H9 (cell line): ENCODE results near the gene GALNT2. TPM values are rescaled to one million over a fixed set of nuclear protein-coding genes. Genes with fewer than 3 reads are reported as not detected.

Experiments used
- DNase-seq: peaks from one replicate; pipeline ENCODE4 v3.0.0-alpha.2; 2017
- H2AFZ ChIP-seq: one replicate; pipeline ENCODE4 v1.6.1; 2013; ENCODE audit warnings: mild to moderate bottlenecking, low read length, control low read depth, moderate library complexity
- H2AK5ac ChIP-seq: 2 replicates; pipeline ENCODE4 v1.6.1; 2013; ENCODE audit warnings: low read length, control low read depth, mixed read lengths; ENCODE audit not compliant: insufficient read length
- H2BK120ac ChIP-seq: one replicate; pipeline ENCODE4 v1.6.1; 2013; ENCODE audit warnings: low read depth, mild to moderate bottlenecking, low read length, control low read depth, inconsistent platforms; ENCODE audit not compliant: poor library complexity, severe bottlenecking
- H2BK12ac ChIP-seq: 2 replicates; pipeline ENCODE4 v1.6.1; 2013; ENCODE audit warnings: low read length, control low read depth, mixed read lengths, low read depth; ENCODE audit not compliant: insufficient read length
- H2BK15ac ChIP-seq: 2 replicates; pipeline ENCODE4 v1.6.1; 2013; ENCODE audit warnings: low read depth, low read length, control low read depth
- H2BK20ac ChIP-seq: one replicate; pipeline ENCODE4 v1.6.1; 2013; ENCODE audit warnings: low read depth, mild to moderate bottlenecking, low read length, control low read depth, inconsistent platforms; ENCODE audit not compliant: poor library complexity, severe bottlenecking
- H2BK5ac ChIP-seq: 2 replicates; pipeline ENCODE4 v1.6.1; 2013; ENCODE audit warnings: low read length, control low read depth, mixed read lengths; ENCODE audit not compliant: insufficient read length
- H3K14ac ChIP-seq: 2 replicates; pipeline ENCODE4 v1.6.1; 2013; ENCODE audit warnings: low read length, control low read depth; ENCODE audit not compliant: insufficient read depth
- H3K18ac ChIP-seq: 2 replicates; pipeline ENCODE4 v1.6.1; 2013; ENCODE audit warnings: low read depth, mild to moderate bottlenecking, mixed read lengths, low read length, control low read depth; ENCODE audit not compliant: insufficient read length
- H3K23ac ChIP-seq: 2 replicates; pipeline ENCODE4 v1.6.1; 2013; ENCODE audit warnings: low read length, control low read depth, mixed read lengths, low read depth; ENCODE audit not compliant: insufficient read length
- H3K23me2 ChIP-seq: 2 replicates; pipeline ENCODE4 v1.6.1; 2013; ENCODE audit warnings: low read depth, mild to moderate bottlenecking, mixed read lengths, low read length, control low read depth; ENCODE audit not compliant: insufficient read length, poor library complexity, severe bottlenecking
- H3K27ac ChIP-seq: 2 replicates; pipeline ENCODE4 v1.5.1; 2013; ENCODE audit warnings: low read length, control low read depth, mixed read lengths, low read depth; ENCODE audit not compliant: insufficient read length
- H3K27me3 ChIP-seq: 2 replicates; pipeline ENCODE4 v1.6.1; 2013; ENCODE audit warnings: low read length, control low read depth, inconsistent platforms; ENCODE audit not compliant: insufficient read depth
- H3K4ac ChIP-seq: 2 replicates; pipeline ENCODE4 v1.6.1; 2013; ENCODE audit warnings: low read depth, mild to moderate bottlenecking, control low read depth, inconsistent platforms, low read length, moderate library complexity
- H3K4me1 ChIP-seq: 2 replicates; pipeline ENCODE4 v1.6.1; 2013; ENCODE audit warnings: low read length, control low read depth, inconsistent platforms; ENCODE audit not compliant: insufficient read depth
- H3K4me2 ChIP-seq: 2 replicates; pipeline ENCODE4 v1.6.1; 2013; ENCODE audit warnings: low read length, control low read depth, mixed read lengths; ENCODE audit not compliant: insufficient read length, insufficient read depth
- H3K56ac ChIP-seq: 2 replicates; pipeline ENCODE4 v1.6.1; 2013; ENCODE audit warnings: low read depth, mild to moderate bottlenecking, mixed read lengths, low read length, control low read depth; ENCODE audit not compliant: insufficient read length
- H3K79me1 ChIP-seq: 2 replicates; pipeline ENCODE4 v1.6.1; 2013; ENCODE audit warnings: low read depth, mild to moderate bottlenecking, moderate library complexity, low read length, control low read depth, inconsistent platforms; ENCODE audit not compliant: insufficient read depth, poor library complexity, severe bottlenecking
- H3K79me2 ChIP-seq: 2 replicates; pipeline ENCODE4 v1.6.1; 2013; ENCODE audit warnings: low read length, control low read depth, inconsistent platforms; ENCODE audit not compliant: insufficient read depth
- H3K9ac ChIP-seq: 2 replicates; pipeline ENCODE4 v1.6.1; 2013; ENCODE audit warnings: low read length, control low read depth, mixed read lengths; ENCODE audit not compliant: insufficient read length; ENCODE audit errors: extremely low read depth
- H3K9me3 ChIP-seq: one replicate; pipeline ENCODE4 v1.6.1; 2013; ENCODE audit warnings: low read depth, low read length, inconsistent platforms; ENCODE audit not compliant: control insufficient read depth
- H3T11ph ChIP-seq: one replicate; pipeline ENCODE4 v1.6.1; 2013; ENCODE audit warnings: mild to moderate bottlenecking, low read length, control low read depth, inconsistent platforms
- H4K20me1 ChIP-seq: one replicate; pipeline ENCODE4 v1.6.1; 2013; ENCODE audit not compliant: control insufficient read depth, insufficient read length, insufficient read depth
- H4K5ac ChIP-seq: 2 replicates; pipeline ENCODE4 v1.6.1; 2013; ENCODE audit warnings: low read depth, mild to moderate bottlenecking, mixed read lengths, low read length, control low read depth; ENCODE audit not compliant: insufficient read length
- H4K8ac ChIP-seq: replicated peaks from 2 replicates; pipeline ENCODE4 v1.6.1; 2013; ENCODE audit warnings: low read length, control low read depth, mixed read lengths, low read depth; ENCODE audit not compliant: insufficient read length
- H4K91ac ChIP-seq: 2 replicates; pipeline ENCODE4 v1.6.1; 2013; ENCODE audit warnings: low read depth, mild to moderate bottlenecking, moderate library complexity, mixed read lengths, low read length, control low read depth; ENCODE audit not compliant: insufficient read length
- H3K27ac Mint-ChIP-seq, 3 experiments: 2 replicates in 2 of 3; 3 replicates in 1 of 3; pipeline ENCODE4 v1.8.0; 2020 to 2021; ENCODE audit warnings: mixed read lengths in 3 of 3, mild to moderate bottlenecking in 1 of 3, moderate library complexity in 1 of 3
- H3K27me3 Mint-ChIP-seq: 2 replicates; pipeline ENCODE4 v1.8.0; 2021; ENCODE audit warnings: low read depth, mild to moderate bottlenecking, moderate library complexity, mixed read lengths
- H3K36me3 Mint-ChIP-seq, 3 experiments: 2 replicates in 2 of 3; 3 replicates in 1 of 3; pipeline ENCODE4 v1.8.0; 2020 to 2021; ENCODE audit warnings: low read depth in 3 of 3, mixed read lengths in 3 of 3; ENCODE audit not compliant: insufficient read depth in 1 of 3
- H3K4me1 Mint-ChIP-seq, 2 experiments: 2 replicates each; pipeline ENCODE4 v1.8.0; 2020; ENCODE audit warnings: mixed read lengths in 2 of 2
- H3K4me3 Mint-ChIP-seq, 2 experiments: 2 replicates in 1 of 2; 3 replicates in 1 of 2; pipeline ENCODE4 v1.8.0; 2020 to 2021; ENCODE audit warnings: mild to moderate bottlenecking in 2 of 2, mixed read lengths in 2 of 2, moderate library complexity in 1 of 2
- H3K9me3 Mint-ChIP-seq, 2 experiments: 2 replicates in 1 of 2; 3 replicates in 1 of 2; pipeline ENCODE4 v1.8.0; 2020; ENCODE audit warnings: mild to moderate bottlenecking in 2 of 2, mixed read lengths in 2 of 2, moderate library complexity in 1 of 2
- WGBS: extraction: QIAGEN DNeasy Blood & Tissue Kit; methylation state at CpG from one replicate; pipeline ENCODE4 v1.1.7; 2013; ENCODE audit warnings: missing lambda C conversion rate, low lambda C conversion rate, mixed read lengths; ENCODE audit not compliant: insufficient read length; ENCODE audit errors: extremely low coverage; 5-methylcytosine and 5-hydroxymethylcytosine counted together
- total RNA-seq: library from RNA; stranded (reverse); gene quantifications from 2 replicates; pipeline ENCODE4 v1.2.1, GENCODE V29; 2021
- TF ChIP-seq, protein P1 (sequence below): fragments of 200-600 bp; sonication (generic); conservative IDR thresholded peaks from 3 replicates; pipeline ENCODE4 v1.8.0; 2021; ENCODE audit warnings: antibody characterized with exemption, mild to moderate bottlenecking

GALNT2 gene
- total RNA-seq, 1 experiment from 2014 or later = 57.6 TPM

DNA sequence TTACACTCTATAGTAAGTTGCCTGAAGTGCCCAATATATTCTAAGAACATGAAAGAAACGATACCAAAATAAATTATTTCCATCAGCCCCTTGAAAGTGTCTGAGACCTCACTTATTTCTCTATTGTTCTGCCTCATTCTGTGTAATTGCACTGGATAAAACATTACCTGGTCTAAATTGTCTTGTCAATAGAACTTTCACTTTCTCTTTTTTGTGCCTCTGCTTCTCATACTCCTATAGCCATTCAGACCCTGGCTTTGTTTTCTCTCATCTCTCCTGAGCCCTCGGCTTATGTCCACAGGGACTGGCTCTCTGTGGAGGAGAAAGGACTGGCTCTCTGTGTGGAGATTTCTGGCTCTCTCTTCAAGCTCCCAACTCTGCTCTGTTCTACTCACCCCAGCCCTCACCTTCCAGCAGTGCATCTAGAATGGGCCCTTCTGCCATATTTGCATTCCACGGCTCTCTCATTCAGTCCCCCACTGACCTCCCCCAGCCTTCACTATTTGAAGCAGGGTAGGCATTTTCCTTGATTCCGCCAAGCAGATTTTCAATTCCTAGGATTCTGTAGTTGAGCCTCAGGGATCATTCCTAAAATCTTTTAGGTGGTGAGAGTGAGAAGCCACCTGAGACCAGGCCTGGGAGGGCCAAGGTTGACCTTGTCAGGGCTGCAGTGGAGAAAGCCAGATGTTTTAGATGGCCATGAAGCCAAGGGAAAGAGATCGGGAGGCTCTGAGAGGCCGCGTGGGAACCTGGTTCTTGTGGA, 15.9 kb upstream of the GALNT2 start:
- Histone ChIP-seq H4K91ac (no peak overlapping the region), H3K23me2 (no peaks in the 10 kb centered on the region), H4K5ac (no peak overlapping the region), H3T11ph (no peak overlapping the region), H3K27ac (no peak overlapping the region), H3K4me2 (no peak overlapping the region), H3K23ac (no peak overlapping the region), H4K20me1 (no peaks in the 10 kb centered on the region), H3K79me2 (no peaks in the 10 kb centered on the region), H3K9me3 (no peaks in the 10 kb centered on the region), H2BK120ac (no peak overlapping the region), H2BK15ac (no peak overlapping the region), H2AFZ (no peak overlapping the region), H2AK5ac (no peak overlapping the region), H3K14ac (no peak overlapping the region), H4K8ac (no peak overlapping the region), H2BK12ac (no peak overlapping the region), H2BK5ac (no peak overlapping the region), H2BK20ac (no peak overlapping the region), H3K79me1 (no peaks in the 10 kb centered on the region), H3K27me3 (no peaks in the 10 kb centered on the region), H3K9ac (no peak overlapping the region), H3K18ac (no peak overlapping the region), H3K4me1 (peaks cover 5% of the 10 kb centered on the region; the same call in 1 of the 2 replicates), H3K56ac (no peak overlapping the region), H3K4ac (no peak overlapping the region)
- Mint-ChIP-seq H3K27me3 (peaks cover 1% of the 10 kb centered on the region), H3K4me1 (peaks cover 16 to 17% of the 10 kb centered on the region in 2 experiments), H3K4me3 (no peak overlapping the region), H3K27ac (no peak overlapping the region; a peak in 1 of 7 replicates), H3K36me3 (no peaks in the 10 kb centered on the region), H3K9me3 (no peaks in the 10 kb centered on the region; a peak in 2 of 5 replicates)
- no CpG with 5 or more reads among the region's 7 CpGs for WGBS
- TF ChIP-seq, protein P1, sequence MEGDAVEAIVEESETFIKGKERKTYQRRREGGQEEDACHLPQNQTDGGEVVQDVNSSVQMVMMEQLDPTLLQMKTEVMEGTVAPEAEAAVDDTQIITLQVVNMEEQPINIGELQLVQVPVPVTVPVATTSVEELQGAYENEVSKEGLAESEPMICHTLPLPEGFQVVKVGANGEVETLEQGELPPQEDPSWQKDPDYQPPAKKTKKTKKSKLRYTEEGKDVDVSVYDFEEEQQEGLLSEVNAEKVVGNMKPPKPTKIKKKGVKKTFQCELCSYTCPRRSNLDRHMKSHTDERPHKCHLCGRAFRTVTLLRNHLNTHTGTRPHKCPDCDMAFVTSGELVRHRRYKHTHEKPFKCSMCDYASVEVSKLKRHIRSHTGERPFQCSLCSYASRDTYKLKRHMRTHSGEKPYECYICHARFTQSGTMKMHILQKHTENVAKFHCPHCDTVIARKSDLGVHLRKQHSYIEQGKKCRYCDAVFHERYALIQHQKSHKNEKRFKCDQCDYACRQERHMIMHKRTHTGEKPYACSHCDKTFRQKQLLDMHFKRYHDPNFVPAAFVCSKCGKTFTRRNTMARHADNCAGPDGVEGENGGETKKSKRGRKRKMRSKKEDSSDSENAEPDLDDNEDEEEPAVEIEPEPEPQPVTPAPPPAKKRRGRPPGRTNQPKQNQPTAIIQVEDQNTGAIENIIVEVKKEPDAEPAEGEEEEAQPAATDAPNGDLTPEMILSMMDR = no peak
- DNase-seq = no peak
